Keratinocyte (primary cell): Measurements from ENCODE around the gene MGMT. TPM values are rescaled to one million over a fixed set of nuclear protein-coding genes. Genes with fewer than 3 reads are reported as not detected.
"Not testable (repeated sequence)": the region's sequence is repeated elsewhere in the genome, so short reads cannot be mapped to it uniquely, and the experiment has no call there.

Experiments used
- DNase-seq: peaks from one replicate; pipeline ENCODE4 v3.0.0-alpha.2; 2011; ENCODE audit warnings: low read depth, missing footprints, low spot score
- FAIRE-seq: peaks from 2 replicates; lab custom pipeline; 2011; peaks lifted over from hg19 to GRCh38; lab: Jason Lieb, UNC
- H2AFZ ChIP-seq: 2 replicates; pipeline ENCODE4 v1.6.0; 2012; ENCODE audit warnings: low read length, control low read depth, inconsistent platforms; ENCODE audit not compliant: control insufficient read depth
- H3K27ac ChIP-seq: 2 replicates; pipeline ENCODE4 v1.5.1; 2011; ENCODE audit warnings: low read length; ENCODE audit not compliant: control insufficient read depth, insufficient read depth
- H3K27me3 ChIP-seq: 3 replicates; pipeline ENCODE4 v1.6.0; 2011; ENCODE audit warnings: low read length; ENCODE audit not compliant: control insufficient read depth, insufficient read depth; ENCODE audit errors: extremely low read depth
- H3K36me3 ChIP-seq, 2 experiments: 2 replicates in 1 of 2; 3 replicates in 1 of 2; pipeline ENCODE4 v1.5.1; 2011; ENCODE audit warnings: low read length in 2 of 2, mild to moderate bottlenecking in 1 of 2; ENCODE audit not compliant: control insufficient read depth in 2 of 2, insufficient read depth in 2 of 2; ENCODE audit errors: extremely low read depth in 1 of 2
- H3K4me1 ChIP-seq: 3 replicates; pipeline ENCODE4 v1.5.1; 2011; ENCODE audit warnings: low read length; ENCODE audit not compliant: control insufficient read depth, insufficient read depth; ENCODE audit errors: extremely low read depth
- H3K4me2 ChIP-seq: 3 replicates; pipeline ENCODE4 v1.6.0; 2011; ENCODE audit warnings: low read depth, low read length; ENCODE audit not compliant: control insufficient read depth, insufficient read depth; ENCODE audit errors: extremely low read depth
- H3K4me3 ChIP-seq, 3 experiments: fragments of 200-600 bp in 1 of 3; sonication (generic) in 1 of 3; 2 replicates in 2 of 3; 3 replicates in 1 of 3; pipeline ENCODE4 v1.5.1; 2011 to 2016; ENCODE audit warnings: low read length in 3 of 3, mild to moderate bottlenecking in 3 of 3, control low read depth in 2 of 3, inconsistent platforms in 1 of 3, low read depth in 1 of 3, mixed read lengths in 1 of 3, mixed run types in 1 of 3, moderate library complexity in 1 of 3; ENCODE audit not compliant: control insufficient read depth in 2 of 3, insufficient read depth in 2 of 3; ENCODE audit errors: extremely low read depth in 1 of 3
- H3K79me2 ChIP-seq: 2 replicates; pipeline ENCODE4 v1.6.0; 2012; ENCODE audit warnings: low read length; ENCODE audit not compliant: control insufficient read depth, insufficient read depth
- H3K9ac ChIP-seq: 3 replicates; pipeline ENCODE4 v1.6.0; 2011; ENCODE audit warnings: low read length; ENCODE audit not compliant: control insufficient read depth, insufficient read depth; ENCODE audit errors: extremely low read depth
- H3K9me1 ChIP-seq: 3 replicates; pipeline ENCODE4 v1.6.0; 2011; ENCODE audit warnings: low read length; ENCODE audit not compliant: control insufficient read depth, insufficient read depth; ENCODE audit errors: extremely low read depth
- H3K9me3 ChIP-seq: 2 replicates; pipeline ENCODE4 v1.5.1; 2012; ENCODE audit warnings: low read depth, low read length; ENCODE audit not compliant: control insufficient read depth
- H4K20me1 ChIP-seq: 3 replicates; pipeline ENCODE4 v1.6.0; 2011; ENCODE audit warnings: low read length; ENCODE audit not compliant: control insufficient read depth, insufficient read depth; ENCODE audit errors: extremely low read depth
- EZH2 ChIP-seq: IDR thresholded peaks from one replicate; pipeline ENCODE4 v1.6.1; 2012; ENCODE audit warnings: inconsistent platforms, mild to moderate bottlenecking, low read length, moderate library complexity
- dilution Hi-C: fragments of 300-500 bp; cut with MboI; formaldehyde crosslinking; loops from one replicate; pipeline ENCODE4 v1.7.0; 2020; ENCODE audit warnings: low sequenced_read_pairs; ENCODE audit not compliant: extremely low pct_ligation_motif_present
- polyA plus RNA-seq, 5 experiments: library from polyadenylated mRNA; depleted of rRNA in 3 of 5; stranded (reverse) in 3 of 5; stranded (forward) in 1 of 5; unstranded in 1 of 5; fragments of >200 nt; gene quantifications; 1 replicate in 1 of 5; 2 replicates in 3 of 5; 3 replicates in 1 of 5; pipeline versions ENCODE4 v1.2.1 to v1.2.3, GENCODE V29; 2011 to 2012; ENCODE audit warnings: missing spikeins in 2 of 5, low read depth in 1 of 5, low replicate concordance in 1 of 5
- TF ChIP-seq, protein P1 (sequence below), 3 experiments: IDR thresholded peaks in 1 of 3; conservative IDR thresholded peaks in 1 of 3; optimal IDR thresholded peaks in 1 of 3; 2 replicates in 2 of 3; 3 replicates in 1 of 3; pipeline versions ENCODE3 to v1.5.1; 2011; ENCODE audit warnings: low read length in 3 of 3, mild to moderate bottlenecking in 3 of 3, moderate library complexity in 2 of 3, control low read depth in 1 of 3, inconsistent platforms in 1 of 3; ENCODE audit not compliant: insufficient read depth in 2 of 3; ENCODE audit errors: extremely low read depth in 1 of 3

Gene MGMT
- polyA plus RNA-seq, 1 donor (not counting 4 experiments of a cell fraction or from before 2014, with no cell fraction given) = 15.2 TPM

GRCh38 chr10:129426606-129427005 is 40.4 kb upstream of the MGMT start:
- no peak for TF ChIP-seq EZH2
- TF ChIP-seq, protein P1, sequence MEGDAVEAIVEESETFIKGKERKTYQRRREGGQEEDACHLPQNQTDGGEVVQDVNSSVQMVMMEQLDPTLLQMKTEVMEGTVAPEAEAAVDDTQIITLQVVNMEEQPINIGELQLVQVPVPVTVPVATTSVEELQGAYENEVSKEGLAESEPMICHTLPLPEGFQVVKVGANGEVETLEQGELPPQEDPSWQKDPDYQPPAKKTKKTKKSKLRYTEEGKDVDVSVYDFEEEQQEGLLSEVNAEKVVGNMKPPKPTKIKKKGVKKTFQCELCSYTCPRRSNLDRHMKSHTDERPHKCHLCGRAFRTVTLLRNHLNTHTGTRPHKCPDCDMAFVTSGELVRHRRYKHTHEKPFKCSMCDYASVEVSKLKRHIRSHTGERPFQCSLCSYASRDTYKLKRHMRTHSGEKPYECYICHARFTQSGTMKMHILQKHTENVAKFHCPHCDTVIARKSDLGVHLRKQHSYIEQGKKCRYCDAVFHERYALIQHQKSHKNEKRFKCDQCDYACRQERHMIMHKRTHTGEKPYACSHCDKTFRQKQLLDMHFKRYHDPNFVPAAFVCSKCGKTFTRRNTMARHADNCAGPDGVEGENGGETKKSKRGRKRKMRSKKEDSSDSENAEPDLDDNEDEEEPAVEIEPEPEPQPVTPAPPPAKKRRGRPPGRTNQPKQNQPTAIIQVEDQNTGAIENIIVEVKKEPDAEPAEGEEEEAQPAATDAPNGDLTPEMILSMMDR (optimal IDR thresholded peaks at IDR 0.05 in 1 of 3, IDR thresholded peaks at IDR 0.05 in 1 of 3, conservative IDR thresholded peaks at IDR 0.05 in 1 of 3; ENCODE audit: extremely low read depth in 1 of 3, insufficient read depth in 2 of 3, low read length in 3 of 3) = no peak
- FAIRE-seq (no peak), DNase-seq (no peak)
- Histone ChIP-seq H3K4me3 (no peak overlapping the region), H3K36me3 (no peaks in the 10 kb centered on the region), H3K4me2 (no peak overlapping the region), H3K79me2 (no peaks in the 10 kb centered on the region), H2AFZ (no peak overlapping the region), H3K9me3 (no peaks in the 10 kb centered on the region), H4K20me1 (no peaks in the 10 kb centered on the region), H3K27ac (no peak overlapping the region), H3K9ac (no peak overlapping the region), H3K9me1 (no peaks in the 10 kb centered on the region), H3K4me1 (no peaks in the 10 kb centered on the region), H3K27me3 (no peaks in the 10 kb centered on the region)
- dilution Hi-C loops = no loop called here

DNA sequence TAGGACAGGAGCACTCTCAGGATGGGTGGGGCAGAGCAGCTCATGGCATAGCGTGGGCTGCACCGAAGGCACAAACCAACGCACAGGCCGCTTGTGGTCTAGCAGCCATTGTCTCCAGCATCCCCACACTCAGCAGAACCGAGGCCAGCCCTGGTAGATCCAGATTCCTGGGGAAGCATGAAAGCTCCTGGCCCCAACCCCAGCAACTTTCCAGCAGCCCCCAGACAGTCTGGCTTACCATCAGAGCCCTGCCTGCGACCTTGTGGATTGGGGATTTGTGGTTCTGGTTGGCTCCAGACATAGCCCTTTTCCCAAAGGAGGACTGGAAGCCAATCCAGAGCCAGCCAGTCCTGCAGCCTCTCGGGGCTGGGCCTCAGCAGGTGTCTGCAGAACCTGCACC is 33.8 kb upstream of the MGMT start:
- dilution Hi-C loops = no loop called here
- Histone ChIP-seq H3K9me1 (no peaks in the 10 kb centered on the region), H3K9me3 (no peaks in the 10 kb centered on the region), H3K4me3 (no peak overlapping the region), H2AFZ (no peak overlapping the region), H3K79me2 (no peaks in the 10 kb centered on the region), H3K27ac (no peak overlapping the region), H3K4me1 (no peaks in the 10 kb centered on the region), H3K36me3 (no peaks in the 10 kb centered on the region), H3K27me3 (no peaks in the 10 kb centered on the region), H4K20me1 (no peaks in the 10 kb centered on the region), H3K9ac (no peak overlapping the region), H3K4me2 (no peak overlapping the region)
- FAIRE-seq (no peak), DNase-seq (no peak)
- TF ChIP-seq, protein P1 (optimal IDR thresholded peaks at IDR 0.05 in 1 of 3, IDR thresholded peaks at IDR 0.05 in 1 of 3, conservative IDR thresholded peaks at IDR 0.05 in 1 of 3; ENCODE audit: extremely low read depth in 1 of 3, insufficient read depth in 2 of 3, low read length in 3 of 3) = no peak
- no peak for TF ChIP-seq EZH2

GRCh38 chr10:129435724-129436123 is 31.3 kb upstream of the MGMT start:
- H3K79me2 ChIP-seq, H2AFZ ChIP-seq, H4K20me1 ChIP-seq, H3K9ac ChIP-seq, DNase-seq, H3K9me3 ChIP-seq, dilution Hi-C loops, H3K4me2 ChIP-seq, H3K4me1 ChIP-seq, FAIRE-seq, H3K27ac ChIP-seq, H3K27me3 ChIP-seq, H3K36me3 ChIP-seq, H3K4me3 ChIP-seq, H3K9me1 ChIP-seq: not testable (repeated sequence)
